ENCODE data around the gene EIF4E1B. TPM values are rescaled to one million over a fixed set of nuclear protein-coding genes. Genes with fewer than 3 reads are reported as not detected.
A peak's percentile ranks its signal among the peaks of the same experiment; 100 is the strongest.

The EIF4E1B gene
- total RNA-seq, 2 donors from 2014 or later, result not detected

GRCh38 chr5:176643491-176644219 is 13.2 kb downstream of the EIF4E1B start:
- Mint-ChIP-seq H3K4me3 (no peak overlapping the region), H3K27me3 (no peaks in the 10 kb centered on the region), H3K4me1 (peaks cover 9% of the 10 kb centered on the region), H3K9me3 (no peaks in the 10 kb centered on the region), H3K36me3 (ENCODE audit: low read depth) (no peaks in the 10 kb centered on the region), H3K27ac (no peak overlapping the region)
- ATAC-seq (replicated peaks), result no peak

- Mint-ChIP-seq H3K36me3 (ENCODE audit: low read depth) (no peaks in the 10 kb centered on the region), H3K4me1 (peaks cover 15% of the 10 kb centered on the region), H3K9me3 (no peaks in the 10 kb centered on the region), H3K27me3 (no peaks in the 10 kb centered on the region), H3K27ac (no peak overlapping the region), H3K4me3 (no peak overlapping the region)
- no peak for ATAC-seq (replicated peaks)
Measured at GRCh38 chr5:176644294-176644693, 13.8 kb downstream of the EIF4E1B start.

- Mint-ChIP-seq H3K27ac (no peak overlapping the region), H3K4me3 (no peak overlapping the region), H3K27me3 (no peaks in the 10 kb centered on the region), H3K9me3 (no peaks in the 10 kb centered on the region), H3K36me3 (ENCODE audit: low read depth) (peaks cover 1% of the 10 kb centered on the region), H3K4me1 (peaks cover 18% of the 10 kb centered on the region)
- ATAC-seq (replicated peaks), result no peak
Measured at GRCh38 chr5:176644878-176645670, 14.6 kb downstream of the EIF4E1B start.

- peaks cover 21% of the 10 kb centered on the region for H3K4me1 Mint-ChIP-seq
- no peaks in the 10 kb centered on the region for H3K27me3 Mint-ChIP-seq
- H3K36me3 Mint-ChIP-seq (ENCODE audit: low read depth), result peaks cover 6% of the 10 kb centered on the region
- peak overlapping the region; percentile 79 for H3K27ac Mint-ChIP-seq
- peak overlapping the region; percentile 89 for H3K4me3 Mint-ChIP-seq
- no peaks in the 10 kb centered on the region for H3K9me3 Mint-ChIP-seq
- ATAC-seq (replicated peaks), result no peak
Measured at GRCh38 chr5:176646049-176646706, 15.7 kb downstream of the EIF4E1B start.

- Mint-ChIP-seq H3K4me3 (peak overlapping the region; percentile 89), H3K27ac (peak overlapping the region; percentile 79), H3K4me1 (peaks cover 21% of the 10 kb centered on the region), H3K9me3 (no peaks in the 10 kb centered on the region), H3K36me3 (ENCODE audit: low read depth) (peaks cover 6% of the 10 kb centered on the region), H3K27me3 (no peaks in the 10 kb centered on the region)
- ATAC-seq (replicated peaks), result peak; percentile 12
Measured at GRCh38 chr5:176646707-176647029, 16.2 kb downstream of the EIF4E1B start.

- H3K27me3 Mint-ChIP-seq, result no peaks in the 10 kb centered on the region
- H3K4me3 Mint-ChIP-seq, result peak within 1 kb of the TSS; percentile 89
- H3K9me3 Mint-ChIP-seq, result no peaks in the 10 kb centered on the region
- peak; percentile 96 for ATAC-seq (replicated peaks)
- H3K4me1 Mint-ChIP-seq, result peaks cover 21% of the 10 kb centered on the region
- H3K27ac Mint-ChIP-seq, result peak within 1 kb of the TSS; percentile 79
- H3K36me3 Mint-ChIP-seq (ENCODE audit: low read depth), result peaks cover 6% of the 10 kb centered on the region
Measured at GRCh38 chr5:176647030-176647842, 16.8 kb downstream of the EIF4E1B start, which contains the start of gene TSPAN17. Gene TSPAN17, plus strand, starts transcription at chr5:176647484. Its CDS starts 132 bp downstream, at chr5:176647616.

GRCh38 chr5:176647843-176648473 is 17.5 kb downstream of the EIF4E1B start:
- peaks cover 7% of the 10 kb centered on the region for H3K36me3 Mint-ChIP-seq (ENCODE audit: low read depth)
- H3K4me3 Mint-ChIP-seq, result peak overlapping the region; percentile 89
- H3K9me3 Mint-ChIP-seq, result no peaks in the 10 kb centered on the region
- peak overlapping the region; percentile 78 for H3K27ac Mint-ChIP-seq
- no peak for ATAC-seq (replicated peaks)
- no peaks in the 10 kb centered on the region for H3K27me3 Mint-ChIP-seq
- peaks cover 25% of the 10 kb centered on the region for H3K4me1 Mint-ChIP-seq

- Mint-ChIP-seq H3K4me3 (peak overlapping the region; percentile 89), H3K4me1 (peaks cover 32% of the 10 kb centered on the region), H3K27ac (peak overlapping the region; percentile 78), H3K9me3 (no peaks in the 10 kb centered on the region), H3K27me3 (no peaks in the 10 kb centered on the region), H3K36me3 (ENCODE audit: low read depth) (peaks cover 14% of the 10 kb centered on the region)
- no peak for ATAC-seq (replicated peaks)
Measured at GRCh38 chr5:176648474-176649194, 18.2 kb downstream of the EIF4E1B start.

GRCh38 chr5:176650354-176650884 is 19.9 kb downstream of the EIF4E1B start:
- peaks cover 22% of the 10 kb centered on the region for H3K36me3 Mint-ChIP-seq (ENCODE audit: low read depth)
- peak overlapping the region; percentile 89 for H3K4me3 Mint-ChIP-seq
- no peak for ATAC-seq (replicated peaks)
- H3K4me1 Mint-ChIP-seq, result peaks cover 42% of the 10 kb centered on the region
- peak overlapping the region; percentile 24 for H3K27ac Mint-ChIP-seq
- H3K27me3 Mint-ChIP-seq, result no peaks in the 10 kb centered on the region
- H3K9me3 Mint-ChIP-seq, result no peaks in the 10 kb centered on the region

GRCh38 chr5:176651472-176651980 is 21.1 kb downstream of the EIF4E1B start:
- Mint-ChIP-seq H3K9me3 (no peaks in the 10 kb centered on the region), H3K4me3 (no peak overlapping the region), H3K4me1 (peaks cover 38% of the 10 kb centered on the region), H3K27ac (no peak overlapping the region), H3K27me3 (no peaks in the 10 kb centered on the region), H3K36me3 (ENCODE audit: low read depth) (peaks cover 29% of the 10 kb centered on the region)
- ATAC-seq (replicated peaks), result no peak

GRCh38 chr5:176652136-176652535 is 21.7 kb downstream of the EIF4E1B start:
- Mint-ChIP-seq H3K27ac (no peak overlapping the region), H3K9me3 (no peaks in the 10 kb centered on the region), H3K36me3 (ENCODE audit: low read depth) (peaks cover 29% of the 10 kb centered on the region), H3K4me1 (peaks cover 38% of the 10 kb centered on the region), H3K4me3 (no peak overlapping the region), H3K27me3 (no peaks in the 10 kb centered on the region)
- ATAC-seq (replicated peaks), result no peak

GRCh38 chr5:176653401-176654385 is 23.2 kb downstream of the EIF4E1B start:
- Mint-ChIP-seq H3K4me1 (peaks cover 40% of the 10 kb centered on the region), H3K27ac (peak overlapping the region; percentile 80), H3K27me3 (no peaks in the 10 kb centered on the region), H3K4me3 (peak overlapping the region; percentile 62), H3K36me3 (ENCODE audit: low read depth) (peaks cover 37% of the 10 kb centered on the region), H3K9me3 (no peaks in the 10 kb centered on the region)
- peak; percentile 85 for ATAC-seq (replicated peaks)

Data from activated T-helper 17 cell treated with anti-CD3 and anti-CD28 coated beads, Interleukin-2, amount 50 U/mL, for 72 hours (primary cell).